ENCODE measurements around the gene SLC22A23. TPM values are rescaled to one million over a fixed set of nuclear protein-coding genes. Genes with fewer than 3 reads are reported as not detected.

SLC22A23 gene
- total RNA-seq, 1 donor from 2014 or later: 5.7 TPM

DNA sequence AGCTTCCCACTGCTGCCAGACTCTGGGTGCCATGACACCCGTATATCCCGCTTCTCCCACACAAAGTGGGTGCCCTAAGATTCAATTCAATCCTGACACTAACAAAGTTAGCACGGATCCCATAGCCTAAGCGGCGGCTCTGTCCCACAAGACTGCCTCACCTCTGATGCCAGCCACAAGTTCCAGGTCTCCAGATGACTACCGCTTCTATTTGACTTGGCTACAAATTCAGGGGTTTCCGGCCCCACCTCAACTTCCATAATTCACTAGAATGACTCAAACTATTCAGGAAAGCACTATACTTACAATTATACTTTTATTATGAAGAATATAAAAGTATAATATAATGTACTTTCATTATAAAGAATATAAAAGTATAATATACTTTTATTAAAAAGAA is 24.8 kb upstream of the SLC22A23 start:
- Mint-ChIP-seq H3K36me3 (ENCODE audit: low read depth, unreplicated experiment) (peaks cover 5% of the 10 kb centered on the region), H3K4me3 (ENCODE audit: unreplicated experiment) (no peak overlapping the region), H3K4me1 (ENCODE audit: low read depth, unreplicated experiment) (peaks cover 2% of the 10 kb centered on the region), H3K27ac (ENCODE audit: unreplicated experiment) (no peak overlapping the region), H3K9me3 (ENCODE audit: unreplicated experiment) (peaks cover 41% of the 10 kb centered on the region), H3K27me3 (ENCODE audit: low read depth, unreplicated experiment) (peaks cover 5% of the 10 kb centered on the region)
- Histone ChIP-seq H3K4me1 (ENCODE audit: insufficient read depth, low read length) (no peaks in the 10 kb centered on the region), H3K9ac (ENCODE audit: low read length) (no peak overlapping the region), H3K4me3 (ENCODE audit: insufficient read depth, low read depth, low read length) (no peak overlapping the region), H2AFZ (ENCODE audit: low read depth, low read length) (no peak overlapping the region), H4K20me1 (ENCODE audit: insufficient read depth, low read length) (no peaks in the 10 kb centered on the region), H3K27me3 (ENCODE audit: insufficient read depth, low read length) (no peaks in the 10 kb centered on the region), H3K9me3 (ENCODE audit: insufficient read depth, low read depth, low read length) (peaks cover 17% of the 10 kb centered on the region), H3K27ac (ENCODE audit: low read depth, low read length) (no peak overlapping the region), H3K4me2 (ENCODE audit: low read length) (no peak overlapping the region), H3K79me2 (ENCODE audit: insufficient read depth, low read length) (no peaks in the 10 kb centered on the region), H3K36me3 (ENCODE audit: insufficient read depth, low read length) (no peaks in the 10 kb centered on the region)
- FAIRE-seq (no peak), DNase-seq (ENCODE audit: low read depth) (no peak)
- no peak for TF ChIP-seq EZH2 (IDR thresholded peaks at IDR 0.05; ENCODE audit: insufficient read depth, low read length)
- TF ChIP-seq, protein P1, sequence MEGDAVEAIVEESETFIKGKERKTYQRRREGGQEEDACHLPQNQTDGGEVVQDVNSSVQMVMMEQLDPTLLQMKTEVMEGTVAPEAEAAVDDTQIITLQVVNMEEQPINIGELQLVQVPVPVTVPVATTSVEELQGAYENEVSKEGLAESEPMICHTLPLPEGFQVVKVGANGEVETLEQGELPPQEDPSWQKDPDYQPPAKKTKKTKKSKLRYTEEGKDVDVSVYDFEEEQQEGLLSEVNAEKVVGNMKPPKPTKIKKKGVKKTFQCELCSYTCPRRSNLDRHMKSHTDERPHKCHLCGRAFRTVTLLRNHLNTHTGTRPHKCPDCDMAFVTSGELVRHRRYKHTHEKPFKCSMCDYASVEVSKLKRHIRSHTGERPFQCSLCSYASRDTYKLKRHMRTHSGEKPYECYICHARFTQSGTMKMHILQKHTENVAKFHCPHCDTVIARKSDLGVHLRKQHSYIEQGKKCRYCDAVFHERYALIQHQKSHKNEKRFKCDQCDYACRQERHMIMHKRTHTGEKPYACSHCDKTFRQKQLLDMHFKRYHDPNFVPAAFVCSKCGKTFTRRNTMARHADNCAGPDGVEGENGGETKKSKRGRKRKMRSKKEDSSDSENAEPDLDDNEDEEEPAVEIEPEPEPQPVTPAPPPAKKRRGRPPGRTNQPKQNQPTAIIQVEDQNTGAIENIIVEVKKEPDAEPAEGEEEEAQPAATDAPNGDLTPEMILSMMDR (IDR thresholded peaks at IDR 0.05; ENCODE audit: insufficient read depth, low read depth, low read length): no peak

DNA sequence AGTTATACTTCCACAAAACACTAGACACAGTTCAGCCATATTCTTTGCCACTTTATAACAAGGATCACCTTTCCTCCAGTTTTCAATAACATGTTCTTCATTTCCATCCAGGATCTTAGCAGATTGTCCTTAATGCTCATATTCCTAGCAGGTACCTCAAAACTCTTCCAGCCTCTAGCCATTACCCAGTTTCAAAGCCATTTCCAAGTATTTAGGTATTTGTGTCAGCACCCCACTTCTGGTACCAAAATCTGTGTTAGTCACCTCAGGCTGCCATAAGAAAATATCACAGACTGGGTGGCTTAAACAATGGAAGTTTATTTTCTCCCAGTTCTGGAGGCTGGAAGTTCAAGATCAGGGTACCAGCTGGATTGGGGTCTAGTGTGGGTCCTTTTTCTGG is 23.2 kb upstream of the SLC22A23 start:
- H3K36me3 Mint-ChIP-seq (ENCODE audit: low read depth, unreplicated experiment): peaks cover 2% of the 10 kb centered on the region
- Histone ChIP-seq H4K20me1 (ENCODE audit: insufficient read depth, low read length) (no peaks in the 10 kb centered on the region), H2AFZ (ENCODE audit: low read depth, low read length) (no peak overlapping the region), H3K4me3 (ENCODE audit: insufficient read depth, low read depth, low read length) (no peak overlapping the region), H3K27me3 (ENCODE audit: insufficient read depth, low read length) (no peaks in the 10 kb centered on the region), H3K4me1 (ENCODE audit: insufficient read depth, low read length) (no peaks in the 10 kb centered on the region), H3K79me2 (ENCODE audit: insufficient read depth, low read length) (no peaks in the 10 kb centered on the region), H3K9me3 (ENCODE audit: insufficient read depth, low read depth, low read length) (peaks cover 11% of the 10 kb centered on the region), H3K36me3 (ENCODE audit: insufficient read depth, low read length) (no peaks in the 10 kb centered on the region), H3K27ac (ENCODE audit: low read depth, low read length) (no peak overlapping the region), H3K9ac (ENCODE audit: low read length) (no peak overlapping the region), H3K4me2 (ENCODE audit: low read length) (no peak overlapping the region)
- no peak for FAIRE-seq
- H3K4me3 Mint-ChIP-seq (ENCODE audit: unreplicated experiment): no peak overlapping the region
- H3K4me1 Mint-ChIP-seq (ENCODE audit: low read depth, unreplicated experiment): peaks cover 2% of the 10 kb centered on the region
- no peak for TF ChIP-seq EZH2 (IDR thresholded peaks at IDR 0.05; ENCODE audit: insufficient read depth, low read length)
- TF ChIP-seq, protein P1 (IDR thresholded peaks at IDR 0.05; ENCODE audit: insufficient read depth, low read depth, low read length): no peak
- no peak for DNase-seq (ENCODE audit: low read depth)
- no peak overlapping the region for H3K27ac Mint-ChIP-seq (ENCODE audit: unreplicated experiment)
- H3K27me3 Mint-ChIP-seq (ENCODE audit: low read depth, unreplicated experiment): peaks cover 5% of the 10 kb centered on the region
- peaks cover 30% of the 10 kb centered on the region for H3K9me3 Mint-ChIP-seq (ENCODE audit: unreplicated experiment)

DNA sequence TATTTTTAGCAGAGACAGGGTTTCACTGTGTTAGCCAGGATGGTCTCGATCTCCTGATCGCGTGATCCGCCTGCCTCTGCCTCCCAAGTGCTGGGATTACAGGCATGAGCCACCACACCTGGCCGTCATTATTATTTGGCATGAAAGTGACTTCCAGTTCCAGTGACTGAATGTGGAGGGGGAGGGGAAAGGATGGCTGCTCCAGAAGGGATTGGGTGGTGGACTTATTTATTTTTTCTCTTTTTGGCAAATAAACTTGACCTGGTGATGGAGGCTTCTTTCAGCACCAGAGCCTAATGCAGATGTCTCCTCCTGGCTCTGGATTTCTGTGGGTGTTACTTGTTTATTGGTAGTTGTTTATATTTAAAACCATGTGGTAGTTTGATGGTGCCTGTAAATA is 16.9 kb upstream of the SLC22A23 start:
- Histone ChIP-seq H3K27me3 (ENCODE audit: insufficient read depth, low read length) (no peaks in the 10 kb centered on the region), H3K36me3 (ENCODE audit: insufficient read depth, low read length) (no peaks in the 10 kb centered on the region), H3K4me3 (ENCODE audit: insufficient read depth, low read depth, low read length) (no peak overlapping the region), H4K20me1 (ENCODE audit: insufficient read depth, low read length) (no peaks in the 10 kb centered on the region), H3K4me2 (ENCODE audit: low read length) (no peak overlapping the region), H3K9ac (ENCODE audit: low read length) (no peak overlapping the region), H3K4me1 (ENCODE audit: insufficient read depth, low read length) (peaks cover 8% of the 10 kb centered on the region), H2AFZ (ENCODE audit: low read depth, low read length) (no peak overlapping the region), H3K79me2 (ENCODE audit: insufficient read depth, low read length) (no peaks in the 10 kb centered on the region), H3K27ac (ENCODE audit: low read depth, low read length) (no peak overlapping the region), H3K9me3 (ENCODE audit: insufficient read depth, low read depth, low read length) (peaks cover 2% of the 10 kb centered on the region)
- FAIRE-seq (no peak), DNase-seq (ENCODE audit: low read depth) (no peak)
- H3K36me3 Mint-ChIP-seq (ENCODE audit: low read depth, unreplicated experiment): no peaks in the 10 kb centered on the region
- no peak overlapping the region for H3K27ac Mint-ChIP-seq (ENCODE audit: unreplicated experiment)
- no peaks in the 10 kb centered on the region for H3K9me3 Mint-ChIP-seq (ENCODE audit: unreplicated experiment)
- H3K4me1 Mint-ChIP-seq (ENCODE audit: low read depth, unreplicated experiment): peaks cover 9% of the 10 kb centered on the region
- H3K27me3 Mint-ChIP-seq (ENCODE audit: low read depth, unreplicated experiment): peaks cover 5% of the 10 kb centered on the region
- TF ChIP-seq, protein P1 (IDR thresholded peaks at IDR 0.05; ENCODE audit: insufficient read depth, low read depth, low read length): no peak
- TF ChIP-seq EZH2 (IDR thresholded peaks at IDR 0.05; ENCODE audit: insufficient read depth, low read length): no peak
- no peak overlapping the region for H3K4me3 Mint-ChIP-seq (ENCODE audit: unreplicated experiment)
